HG02870 (cell line): Measurements from ENCODE around the gene ZNF549.
A peak's percentile ranks its signal among the peaks of the same experiment; 100 is the strongest.

Experiments
- ATAC-seq: cut with Tn5 transposase; IDR thresholded peaks from one replicate; pipeline ENCODE4 v1.9.1; 2021; ENCODE audit warnings: mild to moderate bottlenecking, moderate library complexity; ENCODE audit not compliant: unreplicated experiment

The ZNF549 gene

DNA sequence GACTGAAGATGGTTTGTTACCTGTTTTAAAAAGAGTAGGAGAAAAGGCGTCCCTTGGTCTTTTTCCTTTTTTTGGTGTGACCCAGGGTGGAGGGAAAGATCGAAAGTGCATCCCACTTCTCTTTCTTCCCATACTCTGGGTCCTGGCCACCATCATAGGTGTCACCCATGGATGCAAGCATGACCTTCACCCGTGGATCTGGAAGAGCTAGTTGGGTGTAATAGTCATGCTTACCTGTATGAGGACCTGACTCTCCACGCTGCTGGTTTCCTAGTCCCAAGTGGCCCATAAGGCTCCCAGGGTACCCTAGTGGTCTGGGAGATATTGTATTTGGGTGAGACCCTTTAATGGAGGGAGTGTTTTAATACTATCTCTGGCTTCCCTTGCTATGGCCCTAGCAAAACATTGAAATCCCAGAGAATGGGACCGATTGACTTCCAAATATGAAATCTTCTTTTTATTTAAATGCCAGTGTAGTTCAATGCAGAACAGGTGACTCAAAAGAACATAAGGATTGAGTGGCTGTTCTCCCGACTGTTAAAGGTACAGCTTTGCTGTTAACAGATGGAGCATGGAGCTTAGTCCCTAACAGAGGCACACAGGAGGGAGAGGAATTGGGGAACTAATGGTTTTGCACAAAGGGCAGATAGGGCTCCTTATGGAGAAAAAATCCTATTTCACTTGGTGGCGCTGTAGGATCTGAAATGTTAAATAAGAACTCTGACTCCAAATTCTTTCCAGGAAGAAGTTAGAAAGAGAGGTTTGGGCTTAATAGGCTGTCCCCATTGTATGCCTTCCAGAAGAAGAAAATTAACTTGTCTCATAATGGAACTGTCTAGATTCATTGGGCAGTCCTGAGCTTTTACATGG is 39.5 kb downstream of the ZNF549 start:
- ATAC-seq: no peak

DNA sequence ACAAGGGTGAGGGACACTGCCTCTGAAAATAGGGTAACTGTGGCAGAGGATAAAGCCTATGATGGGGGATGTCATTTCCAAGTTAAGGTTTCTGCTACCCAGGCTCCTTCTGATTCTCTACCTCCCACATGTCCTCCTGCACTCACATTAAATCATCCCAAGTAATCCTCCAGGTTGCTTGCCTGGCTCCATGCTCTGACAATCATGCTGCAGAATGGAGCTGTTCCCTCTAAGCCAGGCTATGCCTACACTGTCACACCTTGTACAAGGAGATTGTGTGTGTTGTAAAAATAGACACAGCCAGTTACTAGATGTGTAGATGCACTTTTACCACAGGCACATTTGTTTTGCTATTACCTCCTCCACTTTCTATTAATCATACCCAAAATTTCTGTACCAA is 43.6 kb downstream of the ZNF549 start:
- no peak for ATAC-seq

- ATAC-seq: no peak
Measured at GRCh38 chr19:57572415-57572947, 45.3 kb downstream of the ZNF549 start.

DNA sequence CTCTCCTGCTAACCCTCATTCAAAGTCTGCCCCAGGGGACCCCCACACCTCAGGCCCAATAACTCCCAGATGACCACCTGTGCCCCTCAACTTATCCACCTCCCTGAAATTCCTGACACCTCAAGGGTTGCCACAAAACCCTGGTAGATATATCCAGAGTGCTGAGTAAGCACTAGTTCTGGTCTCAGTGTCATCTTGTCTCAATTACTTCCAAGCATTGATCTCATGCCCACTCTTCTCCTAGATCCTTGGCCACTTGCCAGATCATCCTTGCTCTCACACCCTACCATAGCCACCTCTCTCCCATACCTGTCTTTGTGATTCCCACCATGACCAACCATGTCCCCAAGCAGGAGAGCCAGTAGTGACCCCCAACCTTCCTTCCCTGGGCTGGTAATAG is 49.5 kb downstream of the ZNF549 start:
- no peak for ATAC-seq

DNA sequence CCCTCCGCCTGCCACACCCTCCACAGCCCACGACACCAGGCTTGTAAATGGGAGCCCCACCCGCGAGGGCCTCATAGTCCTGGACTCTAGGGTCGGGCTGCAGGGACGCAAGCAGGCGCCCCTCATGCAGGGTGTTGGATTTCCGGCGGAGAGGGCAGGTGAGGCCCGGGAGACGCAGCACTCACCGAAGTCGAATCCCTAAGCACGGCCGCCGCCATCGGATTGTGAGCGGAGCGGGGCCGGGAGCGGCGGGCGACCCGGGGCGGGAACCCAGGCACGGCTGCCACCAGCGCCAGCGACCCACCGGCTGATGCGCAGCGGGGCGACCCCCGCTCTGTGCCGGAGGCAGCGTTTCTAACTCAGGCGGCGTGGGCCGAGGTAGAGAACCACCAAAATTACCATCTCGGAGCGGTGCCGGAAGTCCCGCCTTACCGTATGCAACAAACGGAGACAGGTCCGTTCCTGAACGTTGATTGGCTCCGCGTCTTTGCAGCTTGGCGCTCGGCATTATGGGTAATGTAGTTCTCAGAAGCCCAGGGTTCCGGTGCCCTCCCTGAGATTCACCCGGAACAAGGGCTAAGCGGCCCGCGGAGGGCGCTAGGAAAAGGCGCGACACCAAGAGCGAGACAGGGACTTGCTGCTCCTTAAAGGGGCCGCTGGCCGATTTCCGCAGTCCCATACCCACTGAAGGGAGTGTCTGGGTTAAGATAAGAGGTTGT is 51.5 kb downstream of the ZNF549 start, which contains the start of gene ZNF416:
ZNF416 (minus strand) TSS at position 425 of the 719 bp plus-strand sequence; CDS start at position 218, 207 bp downstream.
- peak; percentile 93 for ATAC-seq

GRCh38 chr19:57583104-57583520 is 56.0 kb downstream of the ZNF549 start:
- ATAC-seq: no peak

GRCh38 chr19:57583521-57584416 is 56.6 kb downstream of the ZNF549 start, which contains the start of gene ZIK1:
Gene ZIK1 (plus strand): TSS chr19:57584145. CDS start chr19:57584357, 212 bp downstream.
- peak; percentile 80 for ATAC-seq

DNA sequence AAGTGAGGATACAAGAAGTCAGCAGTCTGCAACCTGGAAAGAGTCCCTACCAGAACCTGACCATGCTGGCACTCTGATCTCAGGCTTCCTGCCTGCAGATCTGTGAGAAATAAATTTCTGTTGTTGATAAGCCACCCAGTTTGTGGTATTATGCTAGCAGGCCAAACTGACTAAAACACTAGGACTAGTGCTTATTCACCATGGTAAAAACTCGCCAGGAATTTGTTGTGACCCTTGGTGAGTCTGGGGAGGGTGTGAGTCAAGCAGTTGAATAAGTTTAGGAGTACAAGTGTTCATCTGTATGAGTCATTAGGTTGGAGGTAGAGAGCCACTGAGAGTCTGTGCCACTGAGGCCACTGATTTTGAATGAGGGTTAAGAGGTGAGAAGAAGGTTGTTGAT is 60.4 kb downstream of the ZNF549 start:
- no peak for ATAC-seq

DNA sequence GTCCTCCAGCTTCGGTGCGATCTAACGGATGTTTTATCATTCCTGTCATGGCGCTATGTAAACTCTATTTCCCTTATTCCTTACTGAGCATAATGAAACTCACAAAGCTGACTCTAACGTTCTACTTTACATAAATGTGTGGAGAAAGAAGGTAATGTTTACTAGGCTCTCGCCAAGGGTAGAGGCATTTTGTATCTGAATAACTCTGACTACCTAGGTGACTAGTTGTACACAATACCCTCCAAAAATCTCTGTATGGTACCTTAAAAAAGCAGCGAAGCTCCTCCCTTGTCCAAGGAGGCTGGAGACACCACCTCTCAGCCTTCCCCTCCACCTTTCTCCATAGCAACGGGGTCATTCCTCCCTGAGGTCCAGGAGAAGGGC is 72.2 kb downstream of the ZNF549 start:
- ATAC-seq: peak; percentile 22

DNA sequence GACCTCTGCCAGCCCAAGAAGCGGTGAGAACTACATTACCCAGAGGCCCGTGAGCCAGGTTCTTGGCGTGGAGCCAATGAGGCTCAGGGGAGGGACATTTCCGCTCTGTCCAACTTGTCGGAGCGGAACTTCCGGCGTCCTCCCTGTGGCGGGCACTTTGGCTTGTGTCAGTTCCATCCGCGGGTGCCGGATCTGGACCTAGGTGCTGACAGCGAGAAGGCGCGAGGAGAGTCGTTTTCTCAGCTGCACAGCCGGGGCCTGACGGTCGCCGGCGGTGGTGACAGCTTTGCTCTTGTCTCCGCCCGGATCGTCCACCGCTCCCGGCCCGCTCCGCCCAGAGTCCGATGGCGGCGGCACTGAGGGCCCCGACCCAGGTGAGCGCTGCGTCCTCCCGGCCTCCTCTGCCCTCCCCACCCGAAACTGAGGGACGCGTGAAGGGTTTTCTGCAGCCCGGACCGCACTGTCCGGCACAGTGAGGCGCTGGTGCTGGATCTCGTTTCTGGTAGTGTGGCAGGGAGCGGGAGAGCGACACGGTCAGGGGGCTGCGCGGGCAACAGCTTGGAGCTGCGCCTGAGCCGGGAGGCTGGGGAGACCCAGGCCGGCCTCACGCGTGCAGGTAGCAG is 72.7 kb downstream of the ZNF549 start, which contains the start of gene ZNF530:
ZNF530 (plus strand) TSS at position 125 of the 623 bp plus-strand sequence. CDS start 4,461 bp downstream, outside the sequence.
- ATAC-seq: peak; percentile 94

GRCh38 chr19:57606931-57607330 is 79.8 kb downstream of the ZNF549 start:
- ATAC-seq: no peak
